Measurements from ENCODE around the gene STAT5B.
A peak's percentile ranks its signal among the peaks of the same experiment; 100 is the strongest.
"Not testable (repeated sequence)": the region's sequence is repeated elsewhere in the genome, so short reads cannot be mapped to it uniquely, and the experiment has no call there.

The STAT5B gene

DNA sequence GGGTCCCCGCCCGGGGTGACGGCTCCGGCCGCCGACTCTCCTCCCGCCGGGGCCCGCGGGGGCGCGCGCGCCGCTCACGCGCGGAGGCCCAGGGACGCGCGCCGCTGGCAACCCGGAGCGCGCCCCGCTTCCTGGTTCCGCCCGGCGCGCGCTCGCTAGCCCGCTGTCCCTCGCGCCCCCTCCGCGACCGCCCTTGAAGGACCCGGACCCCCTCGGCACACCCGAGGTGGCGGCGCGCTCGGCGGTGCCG, at the start of gene STAT5B:
STAT5B (minus strand) TSS at position 33 of the 250 bp plus-strand sequence. CDS start 44,264 bp downstream, outside the sequence.
- TF ChIP-seq, protein P1, sequence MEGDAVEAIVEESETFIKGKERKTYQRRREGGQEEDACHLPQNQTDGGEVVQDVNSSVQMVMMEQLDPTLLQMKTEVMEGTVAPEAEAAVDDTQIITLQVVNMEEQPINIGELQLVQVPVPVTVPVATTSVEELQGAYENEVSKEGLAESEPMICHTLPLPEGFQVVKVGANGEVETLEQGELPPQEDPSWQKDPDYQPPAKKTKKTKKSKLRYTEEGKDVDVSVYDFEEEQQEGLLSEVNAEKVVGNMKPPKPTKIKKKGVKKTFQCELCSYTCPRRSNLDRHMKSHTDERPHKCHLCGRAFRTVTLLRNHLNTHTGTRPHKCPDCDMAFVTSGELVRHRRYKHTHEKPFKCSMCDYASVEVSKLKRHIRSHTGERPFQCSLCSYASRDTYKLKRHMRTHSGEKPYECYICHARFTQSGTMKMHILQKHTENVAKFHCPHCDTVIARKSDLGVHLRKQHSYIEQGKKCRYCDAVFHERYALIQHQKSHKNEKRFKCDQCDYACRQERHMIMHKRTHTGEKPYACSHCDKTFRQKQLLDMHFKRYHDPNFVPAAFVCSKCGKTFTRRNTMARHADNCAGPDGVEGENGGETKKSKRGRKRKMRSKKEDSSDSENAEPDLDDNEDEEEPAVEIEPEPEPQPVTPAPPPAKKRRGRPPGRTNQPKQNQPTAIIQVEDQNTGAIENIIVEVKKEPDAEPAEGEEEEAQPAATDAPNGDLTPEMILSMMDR (conservative IDR thresholded peaks at IDR 0.05; ENCODE audit: low read length), result no peak
- peak within 1 kb of the TSS; percentile 72 for H3K4me3 ChIP-seq (ENCODE audit: low read length)
- DNase-seq (ENCODE audit: low read depth), result peak; percentile 54

DNA sequence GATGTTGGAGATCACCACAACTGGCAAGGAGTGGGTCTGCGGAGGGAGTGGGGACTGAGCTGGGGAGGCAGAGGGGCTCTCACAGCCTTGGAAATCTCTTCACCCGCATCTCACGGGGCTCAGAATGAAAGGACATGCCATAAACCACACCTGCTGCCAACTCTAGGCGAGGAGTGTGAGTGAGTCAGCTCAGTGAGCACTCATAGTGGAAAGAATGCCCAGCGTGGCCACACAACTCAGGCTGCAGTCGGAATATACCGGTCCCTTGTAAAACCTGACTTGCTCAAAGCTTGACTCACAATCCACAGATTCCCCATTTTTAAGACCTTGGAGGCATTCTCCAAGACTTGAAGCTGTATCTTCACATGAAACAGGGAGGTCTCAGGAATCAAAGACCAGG, 48.8 kb upstream of the STAT5B start:
- no peak overlapping the region for H3K4me3 ChIP-seq (ENCODE audit: low read length)
- DNase-seq (ENCODE audit: low read depth), result peak; percentile 89
- TF ChIP-seq, protein P1 (conservative IDR thresholded peaks at IDR 0.05; ENCODE audit: low read length), result 0 out of 2 replicates have a peak, but pooled peaks have one; percentile 11

DNA sequence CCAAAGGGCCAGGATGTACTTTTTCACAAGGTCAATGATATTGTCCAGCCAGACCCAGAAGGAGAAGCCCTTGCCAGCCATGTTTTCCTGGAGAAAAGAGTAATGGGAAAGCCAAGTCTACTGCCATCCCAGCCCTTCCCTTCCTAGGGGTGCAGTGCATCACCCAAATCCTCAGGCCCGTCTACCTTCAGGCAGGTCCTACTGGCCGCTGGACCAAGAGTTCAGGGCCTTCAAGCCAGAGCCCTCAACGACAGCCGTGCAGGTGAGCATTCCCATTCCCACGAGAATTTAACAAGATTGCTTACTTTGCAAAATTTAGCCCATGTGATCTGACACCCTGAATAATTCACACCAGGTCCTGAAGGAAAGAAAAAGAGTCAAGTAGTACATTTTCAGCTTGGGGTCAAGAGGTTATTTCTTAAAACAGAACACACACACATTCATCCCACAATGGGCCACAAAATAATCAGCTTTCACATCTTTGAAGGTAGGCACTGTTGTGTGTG, 47.1 kb upstream of the STAT5B start:
- no peak for DNase-seq (ENCODE audit: low read depth)
- no peak overlapping the region for H3K4me3 ChIP-seq (ENCODE audit: low read length)
- TF ChIP-seq, protein P1 (conservative IDR thresholded peaks at IDR 0.05; ENCODE audit: low read length), result no peak

DNA sequence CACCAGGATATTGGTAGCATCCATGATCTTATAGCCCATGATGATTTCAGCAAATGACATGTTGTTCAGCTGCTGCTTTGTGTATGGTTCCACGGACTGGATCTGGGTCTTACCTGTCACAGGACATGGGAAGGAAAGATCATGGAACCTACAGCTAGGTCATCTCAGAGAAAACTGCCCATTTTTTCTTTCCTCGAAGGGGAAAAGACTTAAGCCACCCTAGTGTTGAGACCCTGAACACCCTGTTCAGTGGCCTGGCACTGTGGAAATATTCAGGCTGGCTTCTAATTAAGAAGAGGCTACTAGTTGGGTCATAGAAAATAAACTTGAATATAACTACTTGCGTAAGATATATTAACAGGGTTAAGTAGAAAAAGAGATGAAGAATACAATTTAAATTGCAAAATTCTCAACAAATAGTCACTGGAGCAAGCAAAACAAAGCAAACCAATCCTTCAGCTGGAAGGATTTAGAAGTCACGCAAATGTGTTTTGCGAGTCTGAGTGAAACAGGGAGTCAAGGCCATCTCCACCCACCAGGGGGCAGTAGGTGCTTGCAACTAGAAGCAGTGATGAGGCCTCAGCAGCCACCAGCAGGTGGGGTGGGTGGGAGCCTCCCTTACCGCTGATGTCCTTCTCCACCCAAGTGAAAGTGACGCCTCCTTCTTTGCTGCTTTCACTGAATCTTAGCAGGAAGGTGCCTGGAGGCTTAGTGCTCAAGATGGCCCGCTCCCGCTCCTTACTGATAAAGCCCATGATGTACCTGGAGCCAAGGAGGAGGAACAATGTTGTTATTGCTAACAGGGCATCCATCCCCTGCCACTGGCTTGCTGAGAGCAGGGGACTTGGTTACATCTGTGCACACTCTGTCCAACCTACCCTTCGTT, 46.4 kb upstream of the STAT5B start:
- peak; percentile 96 for DNase-seq (ENCODE audit: low read depth)
- TF ChIP-seq, protein P1 (conservative IDR thresholded peaks at IDR 0.05; ENCODE audit: low read length), result peak; percentile 100
- H3K4me3 ChIP-seq (ENCODE audit: low read length), result no peak overlapping the region

DNA sequence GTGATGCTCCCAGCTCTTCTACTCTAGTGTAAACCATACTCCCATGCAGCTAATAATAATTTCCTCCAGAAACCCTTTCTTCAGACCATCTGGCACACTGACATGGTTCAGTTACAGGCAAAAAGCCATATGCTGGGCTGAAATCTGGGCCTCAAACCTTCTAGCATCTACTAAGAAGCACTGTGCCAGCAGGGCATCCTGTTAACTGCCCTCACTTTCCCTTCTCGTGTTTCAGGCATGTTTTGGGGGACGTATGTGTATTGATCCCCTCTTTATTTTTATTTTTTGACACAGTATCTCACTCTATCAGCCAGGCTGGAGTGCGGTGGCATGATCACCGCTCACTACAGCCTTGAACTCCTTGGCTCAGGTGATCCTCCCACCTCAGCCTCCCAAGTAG, 45.4 kb upstream of the STAT5B start:
- TF ChIP-seq, protein P1 (conservative IDR thresholded peaks at IDR 0.05; ENCODE audit: low read length), result no peak
- no peak overlapping the region for H3K4me3 ChIP-seq (ENCODE audit: low read length)
- DNase-seq (ENCODE audit: low read depth), result no peak

DNA sequence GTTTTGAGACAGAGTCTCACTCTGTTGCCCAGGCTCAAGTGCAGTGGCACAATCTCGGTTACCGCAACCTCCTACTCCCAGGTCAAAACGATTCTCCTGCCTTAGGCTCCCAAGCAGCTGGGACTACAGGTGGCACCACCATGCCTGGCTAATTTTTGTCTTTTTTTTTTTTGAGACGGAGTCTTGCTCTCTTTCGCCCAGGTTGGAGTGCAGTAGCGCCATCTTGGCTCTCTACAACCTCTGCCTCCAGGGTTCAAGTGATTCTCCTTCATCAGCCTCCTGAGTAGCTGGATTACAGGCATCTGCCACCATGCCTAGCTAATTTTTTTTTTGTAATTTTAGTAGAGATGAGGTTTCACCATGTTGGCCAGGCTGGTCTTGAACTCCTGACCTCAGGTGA, 41.8 kb upstream of the STAT5B start:
- DNase-seq (ENCODE audit: low read depth); H3K4me3 ChIP-seq (ENCODE audit: low read length): not testable (repeated sequence)

DNA sequence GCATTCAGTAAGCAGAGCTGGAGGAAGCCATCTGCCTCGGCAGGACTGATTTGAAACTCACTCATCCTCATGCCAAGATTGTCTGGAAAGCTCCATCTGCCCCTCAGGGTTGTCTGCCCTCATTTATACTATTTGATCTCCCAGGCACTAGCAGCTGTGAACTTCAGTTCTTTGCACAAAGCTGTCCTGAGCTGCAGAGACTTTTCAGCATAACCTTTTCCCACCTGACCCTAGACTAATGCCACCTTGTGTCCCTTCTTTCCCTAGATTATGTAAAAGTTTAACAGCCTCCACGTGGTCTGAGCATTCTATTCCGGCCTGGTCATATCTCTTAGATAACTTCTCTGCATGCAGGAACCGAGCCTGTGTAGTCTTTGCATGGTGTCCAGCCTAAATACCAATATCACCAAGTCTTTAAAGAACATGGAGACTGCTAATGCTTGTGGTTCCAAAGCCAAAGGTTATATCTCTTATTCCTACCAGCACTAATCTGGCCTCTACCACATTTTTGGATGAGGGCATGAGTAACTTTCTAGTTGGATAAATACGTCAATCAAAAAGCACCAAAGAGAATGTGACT, 41.2 kb upstream of the STAT5B start:
- no peak for DNase-seq (ENCODE audit: low read depth)
- no peak overlapping the region for H3K4me3 ChIP-seq (ENCODE audit: low read length)
- TF ChIP-seq, protein P1 (conservative IDR thresholded peaks at IDR 0.05; ENCODE audit: low read length), result no peak
